CD4-positive, alpha-beta memory T cell (primary cell): ENCODE measurements around the gene CACNA1G. TPM values are rescaled to one million over a fixed set of nuclear protein-coding genes. Genes with fewer than 3 reads are reported as not detected.

Source experiments
- CTCF ChIA-PET: fragments of 350-600 bp; sonication (Branson Sonifier 250); formaldehyde crosslinking; loops from one replicate; lab custom pipeline; 2021; ENCODE audit warnings: inconsistent platforms; ENCODE audit not compliant: partially characterized antibody; lab: Charles Lee
- POLR2A ChIA-PET: fragments of 350-600 bp; sonication (Branson Sonifier 250); formaldehyde crosslinking; loops from one replicate; lab custom pipeline; 2021; ENCODE audit not compliant: partially characterized antibody; lab: Charles Lee
- DNase-seq, 5 donors: peaks; one replicate each; pipeline versions ENCODE4 v3.0.0 to v3.0.0-alpha.2; 2020 to 2022; ENCODE audit warnings: mixed read lengths in 1 of 5
- H3K27ac ChIP-seq: one replicate; pipeline ENCODE4 v1.7.0; 2013; ENCODE audit warnings: low read depth, low read length
- H3K27me3 ChIP-seq: 2 replicates; pipeline ENCODE4 v1.7.0; 2013; ENCODE audit warnings: mild to moderate bottlenecking, low read length, moderate library complexity; ENCODE audit not compliant: insufficient read depth
- H3K36me3 ChIP-seq: 2 replicates; pipeline ENCODE4 v1.7.0; 2013; ENCODE audit warnings: mild to moderate bottlenecking, low read length, moderate library complexity; ENCODE audit not compliant: insufficient read depth
- H3K4me1 ChIP-seq: 2 replicates; pipeline ENCODE4 v1.7.0; 2013; ENCODE audit warnings: mild to moderate bottlenecking, low read length, moderate library complexity; ENCODE audit not compliant: insufficient read depth
- H3K4me3 ChIP-seq, 2 donors: one replicate each; pipeline ENCODE4 v1.7.0; 2013; ENCODE audit warnings: low read length in 2 of 2, mild to moderate bottlenecking in 1 of 2
- H3K9me3 ChIP-seq, 2 donors: one replicate each; pipeline ENCODE4 v1.7.0; 2013; ENCODE audit warnings: low read length in 2 of 2, control low read depth in 1 of 2; ENCODE audit not compliant: control insufficient read depth in 1 of 2
- H3K27ac Mint-ChIP-seq, 7 donors: one replicate each; pipeline ENCODE4 v1.8.0; 2020 to 2021; ENCODE audit warnings: mixed read lengths in 7 of 7, mild to moderate bottlenecking in 6 of 7, inconsistent platforms in 3 of 7, moderate library complexity in 3 of 7
- H3K27me3 Mint-ChIP-seq, 2 donors: one replicate each; pipeline ENCODE4 v1.8.0; 2020 to 2021; ENCODE audit warnings: mixed read lengths in 2 of 2
- H3K36me3 Mint-ChIP-seq, 2 donors: one replicate each; pipeline ENCODE4 v1.8.0; 2020 to 2021; ENCODE audit warnings: mixed read lengths in 2 of 2, inconsistent platforms in 1 of 2, mild to moderate bottlenecking in 1 of 2
- H3K4me1 Mint-ChIP-seq, 4 donors: one replicate each; pipeline ENCODE4 v1.8.0; 2020 to 2021; ENCODE audit warnings: mixed read lengths in 4 of 4, mild to moderate bottlenecking in 1 of 4
- H3K4me3 Mint-ChIP-seq, 8 donors: one replicate each; pipeline ENCODE4 v1.8.0; 2020 to 2021; ENCODE audit warnings: mixed read lengths in 8 of 8, mild to moderate bottlenecking in 7 of 8, moderate library complexity in 6 of 8, inconsistent platforms in 3 of 8
- H3K9me3 Mint-ChIP-seq, 8 donors: one replicate each; pipeline ENCODE4 v1.8.0; 2020 to 2021; ENCODE audit warnings: mixed read lengths in 8 of 8, mild to moderate bottlenecking in 5 of 8, inconsistent platforms in 3 of 8, moderate library complexity in 1 of 8
- intact Hi-C: fragments of 100-400 bp; cut with micrococcal nuclease; formaldehyde crosslinking; loops from one replicate; pipeline ENCODE4 v1.15.1; 2023
- polyA plus RNA-seq, 2 donors: library from polyadenylated mRNA; unstranded; fragments of 300-500 nt; fragmentation: Illumina TruSeq; gene quantifications; one replicate each; pipeline ENCODE4 v1.2.3, GENCODE V29; 2021
- total RNA-seq, 2 experiments: library from RNA; stranded (reverse); gene quantifications; one replicate each; pipeline ENCODE4 v1.2.3, GENCODE V29; 2021

Gene CACNA1G
- total and polyA plus RNA-seq, 4 experiments from 2014 or later, result not detected

DNA sequence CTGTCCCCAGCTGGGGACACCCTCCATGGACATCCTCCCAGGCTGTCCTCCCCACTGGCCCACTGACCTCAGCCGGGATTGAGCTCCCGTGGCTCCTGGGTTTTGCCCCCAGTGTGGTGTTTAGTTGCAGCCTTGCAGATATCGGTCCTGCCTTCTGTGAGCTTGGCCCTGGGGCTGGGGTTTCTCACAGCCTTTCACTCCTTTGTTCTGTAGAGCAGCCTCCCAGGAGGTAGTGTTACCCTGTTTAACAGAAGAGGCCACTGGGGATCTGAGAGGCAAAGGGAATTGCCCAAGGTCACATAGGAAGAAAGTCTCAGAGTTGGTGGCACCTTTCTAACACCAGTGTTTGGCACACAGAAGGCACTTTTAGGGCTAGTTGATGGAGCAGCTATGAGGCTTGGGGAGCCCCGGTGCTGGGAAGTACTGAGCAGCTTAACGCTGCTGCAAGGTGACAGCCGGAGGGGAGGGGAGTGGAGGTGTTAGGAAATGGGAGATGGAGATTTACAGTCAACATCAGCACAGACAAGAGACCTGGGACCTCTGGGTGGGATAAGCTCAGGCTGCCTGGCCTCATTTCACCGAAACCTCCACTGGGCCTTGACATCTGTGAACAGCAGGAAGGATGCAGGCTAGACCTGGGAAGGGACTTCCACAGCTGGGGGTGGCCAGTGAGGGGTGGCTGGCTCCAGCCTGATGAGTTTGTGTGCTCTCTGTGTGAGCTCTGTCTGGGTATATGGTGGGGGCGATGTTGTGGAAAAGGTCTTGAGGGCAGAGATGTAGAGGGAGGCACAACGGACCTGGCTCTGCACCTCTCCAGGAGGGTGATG, 26.1 kb downstream of the CACNA1G start:
- Mint-ChIP-seq H3K36me3 (no peaks in the 10 kb centered on the region), H3K9me3 (peaks cover 0 to 2% (median 0%) of the 10 kb centered on the region in 8 donors), H3K4me1 (no peaks in the 10 kb centered on the region), H3K27me3 (peaks cover 5 to 18% of the 10 kb centered on the region in 2 donors), H3K4me3 (no peak overlapping the region), H3K27ac (no peak overlapping the region)
- ChIA-PET CTCF (no interaction called here), POLR2A (no interaction called here)
- H3K4me3 ChIP-seq, result no peak overlapping the region
- intact Hi-C loops, result no loop called here
- peak in 1 of 5 donors; percentile 5 for DNase-seq
- H3K27ac ChIP-seq, result no peak overlapping the region
- no peaks in the 10 kb centered on the region for H3K36me3 ChIP-seq
- no peaks in the 10 kb centered on the region for H3K27me3 ChIP-seq
- no peaks in the 10 kb centered on the region for H3K4me1 ChIP-seq
- no peaks in the 10 kb centered on the region for H3K9me3 ChIP-seq

DNA sequence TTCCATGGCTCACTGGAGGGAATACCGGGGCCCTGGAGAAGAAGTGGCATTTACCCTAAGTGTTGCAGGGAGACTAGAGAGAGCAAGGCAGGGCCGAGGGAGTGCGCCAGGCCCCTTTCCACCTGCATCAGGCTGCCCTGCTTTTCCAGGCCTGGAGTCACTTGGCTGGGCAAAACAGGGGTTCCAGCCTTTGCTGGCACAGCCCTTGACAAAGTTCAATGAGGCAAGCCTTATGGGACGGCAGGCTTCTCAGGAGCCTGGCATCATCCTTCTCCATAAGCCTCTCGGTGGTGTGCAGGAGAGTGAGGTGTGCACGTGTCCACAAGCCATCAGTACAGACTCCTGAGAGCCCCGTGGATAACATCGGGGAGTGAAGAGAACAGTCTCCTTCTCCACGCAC, 27.1 kb downstream of the CACNA1G start:
- H3K4me1 Mint-ChIP-seq, result no peaks in the 10 kb centered on the region
- peaks cover 0 to 2% (median 0%) of the 10 kb centered on the region in 8 donors for H3K9me3 Mint-ChIP-seq
- CTCF ChIA-PET, result no interaction called here
- H3K36me3 Mint-ChIP-seq, result no peaks in the 10 kb centered on the region
- DNase-seq, result peak in 1 of 5 donors; percentile 8
- Histone ChIP-seq H3K36me3 (no peaks in the 10 kb centered on the region), H3K27ac (no peak overlapping the region), H3K4me3 (no peak overlapping the region), H3K27me3 (no peaks in the 10 kb centered on the region), H3K9me3 (no peaks in the 10 kb centered on the region), H3K4me1 (no peaks in the 10 kb centered on the region)
- H3K27ac Mint-ChIP-seq, result no peak overlapping the region
- intact Hi-C loops, result no loop called here
- no peak overlapping the region for H3K4me3 Mint-ChIP-seq
- POLR2A ChIA-PET, result no interaction called here
- H3K27me3 Mint-ChIP-seq, result peaks cover 4 to 14% of the 10 kb centered on the region in 2 donors

DNA sequence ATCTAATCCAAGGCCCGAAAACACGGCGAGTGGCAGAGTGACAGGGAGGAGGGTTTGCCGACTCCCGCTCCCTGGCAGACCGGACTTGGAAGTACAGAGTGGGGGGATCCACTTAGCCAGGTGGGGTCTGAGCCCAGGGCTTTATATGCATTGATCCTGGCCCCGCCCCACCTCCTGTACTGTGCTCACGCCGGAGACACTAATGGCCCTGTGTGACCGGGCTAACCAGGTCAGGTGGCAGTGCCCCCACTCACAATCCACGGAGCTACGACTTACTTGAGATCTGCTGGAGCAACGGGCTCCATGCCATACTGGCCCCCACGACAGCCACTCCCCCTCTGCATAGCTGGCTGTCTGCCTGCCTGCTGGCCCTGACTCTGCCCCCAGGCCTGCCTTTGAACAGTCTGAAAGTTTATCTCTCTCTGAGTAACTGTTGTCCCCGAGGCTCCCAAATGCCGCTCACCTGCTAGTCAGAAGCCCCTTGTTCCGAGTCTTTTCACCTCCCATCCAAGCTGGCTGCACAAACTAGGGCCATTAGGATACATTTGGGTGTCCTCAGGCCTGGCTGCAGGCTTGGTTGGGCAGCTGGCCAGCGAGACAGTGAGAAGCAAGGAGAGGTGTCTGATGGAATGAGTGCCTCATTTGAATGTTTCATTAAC, 28.0 kb downstream of the CACNA1G start:
- POLR2A ChIA-PET, result no interaction called here
- Mint-ChIP-seq H3K36me3 (no peaks in the 10 kb centered on the region), H3K4me1 (no peaks in the 10 kb centered on the region), H3K27ac (peak overlapping the region in 1 of 7 donors; percentile 46), H3K27me3 (peaks cover 3 to 11% of the 10 kb centered on the region in 2 donors), H3K9me3 (peaks cover 0 to 2% (median 0%) of the 10 kb centered on the region in 8 donors), H3K4me3 (no peak overlapping the region)
- peak in 1 of 5 donors; percentile 28 for DNase-seq
- intact Hi-C loops, result no loop called here
- Histone ChIP-seq H3K4me1 (no peaks in the 10 kb centered on the region), H3K36me3 (no peaks in the 10 kb centered on the region), H3K27me3 (no peaks in the 10 kb centered on the region), H3K27ac (no peak overlapping the region), H3K9me3 (no peaks in the 10 kb centered on the region), H3K4me3 (no peak overlapping the region)
- CTCF ChIA-PET, result no interaction called here

DNA sequence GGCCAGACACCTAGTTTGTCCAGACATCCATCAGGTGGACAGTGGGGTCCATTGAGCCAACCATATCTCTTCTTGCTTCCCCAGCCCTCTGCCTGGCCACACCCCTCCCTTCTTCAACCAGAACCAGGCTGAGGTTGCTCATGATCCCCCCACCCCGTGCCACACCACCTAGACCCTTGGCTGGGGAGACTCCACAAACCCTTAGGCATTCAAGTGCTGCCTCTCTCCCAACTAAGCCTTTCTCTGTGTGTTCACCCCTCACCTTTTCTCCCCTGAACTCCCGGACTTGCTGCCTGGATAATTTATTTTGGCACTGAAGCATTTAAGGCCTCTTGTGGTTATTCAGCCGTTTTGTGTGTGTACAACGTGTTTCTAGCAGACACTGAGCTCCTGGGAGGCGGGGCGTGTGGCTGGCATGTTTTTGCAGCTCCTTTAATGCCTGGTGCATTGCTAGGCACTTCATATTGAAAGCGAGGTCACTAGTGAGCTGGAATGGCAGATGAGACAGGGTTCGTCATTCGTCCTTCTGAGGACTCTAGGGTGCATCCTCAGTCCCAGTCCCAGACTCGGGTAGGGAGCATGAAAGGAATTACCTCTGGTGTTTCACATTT, 28.7 kb downstream of the CACNA1G start:
- H3K4me3 Mint-ChIP-seq, result no peak overlapping the region
- ChIA-PET POLR2A (no interaction called here), CTCF (no interaction called here)
- Histone ChIP-seq H3K4me1 (no peaks in the 10 kb centered on the region), H3K27ac (no peak overlapping the region), H3K9me3 (no peaks in the 10 kb centered on the region), H3K27me3 (no peaks in the 10 kb centered on the region), H3K36me3 (no peaks in the 10 kb centered on the region), H3K4me3 (no peak overlapping the region)
- H3K27ac Mint-ChIP-seq, result no peak overlapping the region
- peaks cover 1 to 8% of the 10 kb centered on the region in 2 donors for H3K27me3 Mint-ChIP-seq
- H3K9me3 Mint-ChIP-seq, result peaks cover 0 to under 1% (median 0%) of the 10 kb centered on the region in 8 donors
- intact Hi-C loops, result no loop called here
- peak in 1 of 5 donors; percentile 12 for DNase-seq
- no peaks in the 10 kb centered on the region for H3K4me1 Mint-ChIP-seq
- H3K36me3 Mint-ChIP-seq, result no peaks in the 10 kb centered on the region

DNA sequence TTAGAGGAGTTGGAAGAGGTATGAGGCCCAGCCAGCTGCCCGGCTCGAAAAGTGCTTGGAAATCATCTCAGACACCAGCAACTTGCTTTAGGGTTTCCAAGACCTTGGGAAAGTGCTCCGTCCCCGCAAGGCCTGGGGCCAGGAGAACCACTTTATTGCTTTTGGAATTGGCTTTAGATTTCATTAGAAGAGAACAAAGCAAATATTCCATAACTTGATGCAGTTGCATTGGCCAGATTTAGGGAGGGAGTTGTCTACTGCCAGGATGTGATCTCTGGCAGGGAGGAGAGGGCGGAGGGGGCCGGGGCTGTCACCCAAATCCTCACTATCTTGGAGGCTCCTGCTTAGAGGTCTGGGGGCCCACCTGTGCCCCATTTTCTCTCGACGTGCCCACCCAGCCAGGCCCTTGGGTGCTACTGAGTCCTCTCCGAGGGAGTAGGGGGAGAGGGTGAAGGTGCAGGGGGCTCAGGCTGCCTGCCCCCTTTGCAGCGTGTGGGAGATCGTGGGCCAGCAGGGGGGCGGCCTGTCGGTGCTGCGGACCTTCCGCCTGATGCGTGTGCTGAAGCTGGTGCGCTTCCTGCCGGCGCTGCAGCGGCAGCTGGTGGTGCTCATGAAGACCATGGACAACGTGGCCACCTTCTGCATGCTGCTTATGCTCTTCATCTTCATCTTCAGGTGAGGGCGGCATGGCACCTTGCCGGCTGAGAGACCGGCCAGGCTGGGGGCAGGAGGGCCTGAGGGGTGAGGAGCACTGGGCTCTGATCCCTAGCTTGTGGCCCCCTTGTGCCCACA, 30.6 kb downstream of the CACNA1G start:
- no peaks in the 10 kb centered on the region for H3K36me3 Mint-ChIP-seq
- no peaks in the 10 kb centered on the region for H3K36me3 ChIP-seq
- intact Hi-C loops, result no loop called here
- no peak overlapping the region for H3K27ac ChIP-seq
- CTCF ChIA-PET, result no interaction called here
- DNase-seq, result peak in 1 of 5 donors; percentile 25
- no peak overlapping the region for H3K27ac Mint-ChIP-seq
- no peaks in the 10 kb centered on the region for H3K27me3 ChIP-seq
- peaks cover 1 to 8% of the 10 kb centered on the region in 2 donors for H3K27me3 Mint-ChIP-seq
- no peaks in the 10 kb centered on the region for H3K4me1 Mint-ChIP-seq
- no peaks in the 10 kb centered on the region for H3K9me3 ChIP-seq
- H3K9me3 Mint-ChIP-seq, result no peaks in the 10 kb centered on the region
- H3K4me3 ChIP-seq, result no peak overlapping the region
- no peaks in the 10 kb centered on the region for H3K4me1 ChIP-seq
- POLR2A ChIA-PET, result no interaction called here
- H3K4me3 Mint-ChIP-seq, result no peak overlapping the region

DNA sequence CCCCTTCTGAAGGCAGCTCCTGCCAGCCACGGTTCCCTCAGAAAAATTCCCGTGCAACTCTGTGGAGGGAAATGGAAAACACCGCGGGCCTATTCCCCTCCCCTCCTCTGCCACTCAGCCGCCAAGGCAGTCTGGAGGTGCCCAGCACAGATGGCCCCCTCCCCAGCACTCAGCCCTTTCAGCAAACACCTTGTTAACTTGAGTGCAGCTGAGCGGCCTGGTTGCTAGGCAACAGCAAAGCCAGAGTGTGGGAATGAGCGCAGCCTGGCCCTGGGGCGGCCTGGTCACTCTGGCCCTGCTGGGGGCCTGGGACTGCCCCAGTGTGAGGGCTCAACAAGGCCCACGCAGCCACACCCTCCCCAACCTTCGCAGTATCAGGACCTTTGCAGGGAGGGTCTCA, 32.8 kb downstream of the CACNA1G start:
- Mint-ChIP-seq H3K9me3 (no peaks in the 10 kb centered on the region), H3K27ac (no peak overlapping the region), H3K27me3 (peaks cover 0 to 8% of the 10 kb centered on the region in 2 donors), H3K4me3 (no peak overlapping the region), H3K4me1 (no peaks in the 10 kb centered on the region), H3K36me3 (no peaks in the 10 kb centered on the region)
- H3K36me3 ChIP-seq, result no peaks in the 10 kb centered on the region
- POLR2A ChIA-PET, result no interaction called here
- intact Hi-C loops, result no loop called here
- no peaks in the 10 kb centered on the region for H3K27me3 ChIP-seq
- H3K9me3 ChIP-seq, result no peaks in the 10 kb centered on the region
- no peak for DNase-seq
- no peak overlapping the region for H3K27ac ChIP-seq
- CTCF ChIA-PET, result no interaction called here
- H3K4me1 ChIP-seq, result no peaks in the 10 kb centered on the region
- H3K4me3 ChIP-seq, result no peak overlapping the region
